Peyer's patch (tissue), 4 donors: ENCODE measurements around the gene ZNF174.

Source experiments
- POLR2A ChIP-seq, 2 donors: fragments of 450-650 bp; IDR thresholded peaks; one replicate each; pipeline ENCODE4 v1.5.1; 2017; ENCODE audit warnings: antibody characterized with exemption in 2 of 2, mild to moderate bottlenecking in 2 of 2, moderate library complexity in 2 of 2
- TF ChIP-seq, protein P1 (sequence below), 6 experiments: fragments of 450-650 bp in 4 of 6; fragments of 200-600 bp in 2 of 6; sonication (generic) in 1 of 6; IDR thresholded peaks; one replicate each; pipeline ENCODE4 v1.5.1; 2017 to 2019; ENCODE audit warnings: antibody characterized with exemption in 6 of 6, mild to moderate bottlenecking in 3 of 6, moderate library complexity in 1 of 6

DNA sequence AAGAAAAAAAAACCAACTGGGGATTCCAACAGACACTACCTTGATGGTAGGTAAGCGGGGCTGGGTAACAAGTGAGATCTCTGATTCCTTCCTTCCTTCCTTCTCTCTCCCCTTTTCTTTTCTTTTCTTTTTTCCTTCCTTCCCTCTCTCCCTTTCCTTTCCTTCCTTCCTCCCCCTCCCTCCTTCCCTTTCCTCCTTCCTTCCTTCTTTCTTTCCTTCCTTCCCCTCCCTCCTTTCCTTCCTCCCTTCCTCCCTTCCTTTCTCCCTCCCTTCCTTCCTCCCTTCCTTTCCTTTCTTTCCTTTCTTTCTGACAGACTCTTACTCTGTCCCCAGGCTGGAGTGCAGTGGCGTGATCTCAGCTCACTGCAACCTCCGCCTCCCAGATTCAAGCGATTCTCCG lies 25.3 kb upstream of the ZNF174 start:
- TF ChIP-seq, protein P1, sequence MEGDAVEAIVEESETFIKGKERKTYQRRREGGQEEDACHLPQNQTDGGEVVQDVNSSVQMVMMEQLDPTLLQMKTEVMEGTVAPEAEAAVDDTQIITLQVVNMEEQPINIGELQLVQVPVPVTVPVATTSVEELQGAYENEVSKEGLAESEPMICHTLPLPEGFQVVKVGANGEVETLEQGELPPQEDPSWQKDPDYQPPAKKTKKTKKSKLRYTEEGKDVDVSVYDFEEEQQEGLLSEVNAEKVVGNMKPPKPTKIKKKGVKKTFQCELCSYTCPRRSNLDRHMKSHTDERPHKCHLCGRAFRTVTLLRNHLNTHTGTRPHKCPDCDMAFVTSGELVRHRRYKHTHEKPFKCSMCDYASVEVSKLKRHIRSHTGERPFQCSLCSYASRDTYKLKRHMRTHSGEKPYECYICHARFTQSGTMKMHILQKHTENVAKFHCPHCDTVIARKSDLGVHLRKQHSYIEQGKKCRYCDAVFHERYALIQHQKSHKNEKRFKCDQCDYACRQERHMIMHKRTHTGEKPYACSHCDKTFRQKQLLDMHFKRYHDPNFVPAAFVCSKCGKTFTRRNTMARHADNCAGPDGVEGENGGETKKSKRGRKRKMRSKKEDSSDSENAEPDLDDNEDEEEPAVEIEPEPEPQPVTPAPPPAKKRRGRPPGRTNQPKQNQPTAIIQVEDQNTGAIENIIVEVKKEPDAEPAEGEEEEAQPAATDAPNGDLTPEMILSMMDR (IDR thresholded peaks at IDR 0.05): no peak
- no peak for TF ChIP-seq POLR2A (IDR thresholded peaks at IDR 0.05)
